SK-N-SH (cell line): ENCODE data around the gene FBH1.

Experiments used
- EP300 ChIP-seq, 2 experiments: IDR thresholded peaks; 2 replicates each; pipeline versions ENCODE4 v1.4.0 to v1.6.1; 2012; ENCODE audit warnings: borderline replicate concordance in 1 of 2, low read depth in 1 of 2, low read length in 1 of 2
- FOSL2 ChIP-seq: IDR thresholded peaks from 2 replicates; pipeline ENCODE4 v1.4.0; 2012; ENCODE audit warnings: low read depth, mild to moderate bottlenecking, moderate library complexity, borderline replicate concordance
- FOXM1 ChIP-seq: IDR thresholded peaks from 2 replicates; pipeline ENCODE4 v1.4.0; 2012; ENCODE audit warnings: low read depth, mild to moderate bottlenecking
- GATA2 ChIP-seq: sonication (generic); formaldehyde crosslinking; IDR thresholded peaks from 2 replicates; pipeline ENCODE4 v1.5.0; 2020; ENCODE audit warnings: mild to moderate bottlenecking, missing genetic modification reagents
- POLR2AphosphoS5 ChIP-seq: IDR thresholded peaks from 2 replicates; pipeline ENCODE4 v1.6.1; 2012; ENCODE audit warnings: low read depth, low read length
- RCOR1 ChIP-seq: fragments of 150-350 bp; IDR thresholded peaks from 2 replicates; pipeline ENCODE4 v1.6.1; 2017; ENCODE audit warnings: antibody characterized with exemption, low read length
- SIN3A ChIP-seq: IDR thresholded peaks from 2 replicates; pipeline ENCODE4 v1.6.1; 2012; ENCODE audit warnings: low read depth, mild to moderate bottlenecking, low read length, moderate library complexity, borderline replicate concordance
- TAF1 ChIP-seq: IDR thresholded peaks from 2 replicates; pipeline ENCODE4 v1.6.1; 2012; ENCODE audit warnings: low read depth, mild to moderate bottlenecking, low read length, moderate library complexity, borderline replicate concordance
- TCF12 ChIP-seq: IDR thresholded peaks from 2 replicates; pipeline ENCODE4 v1.4.0; 2012
- TEAD4 ChIP-seq: IDR thresholded peaks from 2 replicates; pipeline ENCODE4 v1.4.0; 2012; ENCODE audit warnings: mild to moderate bottlenecking, borderline replicate concordance; ENCODE audit not compliant: insufficient read depth
- YY1 ChIP-seq: IDR thresholded peaks from 2 replicates; pipeline ENCODE4 v1.4.0; 2012; ENCODE audit warnings: low read depth, mild to moderate bottlenecking
- TF ChIP-seq, protein P1 (sequence below): fragments of 200-600 bp; sonication (generic); IDR thresholded peaks from 2 replicates; pipeline ENCODE4 v1.6.1; 2017; ENCODE audit warnings: antibody characterized with exemption, mild to moderate bottlenecking, moderate library complexity
- TF ChIP-seq, protein P2 (sequence below): IDR thresholded peaks from 2 replicates; pipeline ENCODE4 v1.6.1; 2012; ENCODE audit warnings: mild to moderate bottlenecking, low read depth, low read length, moderate library complexity

DNA sequence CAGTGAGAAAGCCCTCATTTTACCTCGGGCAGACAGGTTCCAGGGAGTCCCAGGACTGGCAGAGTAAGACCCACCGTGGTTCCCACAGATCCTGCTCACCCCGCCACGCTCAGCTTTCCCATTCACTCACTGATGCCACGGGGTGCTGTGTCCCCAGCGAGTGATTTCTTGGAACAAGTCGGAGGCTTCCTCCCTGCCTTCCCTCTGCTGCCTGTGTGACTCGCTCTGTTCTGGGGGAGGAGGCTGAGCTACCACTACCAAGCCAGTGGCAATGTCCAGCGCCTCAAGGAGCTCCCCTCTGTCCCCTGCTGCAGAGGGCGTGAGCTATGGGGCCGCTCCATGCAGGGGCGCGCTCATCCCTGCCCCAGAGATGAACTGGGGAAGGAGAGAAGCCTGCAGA is 74.7 kb downstream of the FBH1 start:
- TF ChIP-seq EP300 (IDR thresholded peaks at IDR 0.05; ENCODE audit: borderline replicate concordance in 1 of 2, low read depth in 1 of 2, low read length in 1 of 2): no peak
- TF ChIP-seq, protein P1, sequence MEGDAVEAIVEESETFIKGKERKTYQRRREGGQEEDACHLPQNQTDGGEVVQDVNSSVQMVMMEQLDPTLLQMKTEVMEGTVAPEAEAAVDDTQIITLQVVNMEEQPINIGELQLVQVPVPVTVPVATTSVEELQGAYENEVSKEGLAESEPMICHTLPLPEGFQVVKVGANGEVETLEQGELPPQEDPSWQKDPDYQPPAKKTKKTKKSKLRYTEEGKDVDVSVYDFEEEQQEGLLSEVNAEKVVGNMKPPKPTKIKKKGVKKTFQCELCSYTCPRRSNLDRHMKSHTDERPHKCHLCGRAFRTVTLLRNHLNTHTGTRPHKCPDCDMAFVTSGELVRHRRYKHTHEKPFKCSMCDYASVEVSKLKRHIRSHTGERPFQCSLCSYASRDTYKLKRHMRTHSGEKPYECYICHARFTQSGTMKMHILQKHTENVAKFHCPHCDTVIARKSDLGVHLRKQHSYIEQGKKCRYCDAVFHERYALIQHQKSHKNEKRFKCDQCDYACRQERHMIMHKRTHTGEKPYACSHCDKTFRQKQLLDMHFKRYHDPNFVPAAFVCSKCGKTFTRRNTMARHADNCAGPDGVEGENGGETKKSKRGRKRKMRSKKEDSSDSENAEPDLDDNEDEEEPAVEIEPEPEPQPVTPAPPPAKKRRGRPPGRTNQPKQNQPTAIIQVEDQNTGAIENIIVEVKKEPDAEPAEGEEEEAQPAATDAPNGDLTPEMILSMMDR: no peak
- no peak for TF ChIP-seq FOSL2
- no peak for TF ChIP-seq TCF12
- no peak for TF ChIP-seq SIN3A
- TF ChIP-seq, protein P2, sequence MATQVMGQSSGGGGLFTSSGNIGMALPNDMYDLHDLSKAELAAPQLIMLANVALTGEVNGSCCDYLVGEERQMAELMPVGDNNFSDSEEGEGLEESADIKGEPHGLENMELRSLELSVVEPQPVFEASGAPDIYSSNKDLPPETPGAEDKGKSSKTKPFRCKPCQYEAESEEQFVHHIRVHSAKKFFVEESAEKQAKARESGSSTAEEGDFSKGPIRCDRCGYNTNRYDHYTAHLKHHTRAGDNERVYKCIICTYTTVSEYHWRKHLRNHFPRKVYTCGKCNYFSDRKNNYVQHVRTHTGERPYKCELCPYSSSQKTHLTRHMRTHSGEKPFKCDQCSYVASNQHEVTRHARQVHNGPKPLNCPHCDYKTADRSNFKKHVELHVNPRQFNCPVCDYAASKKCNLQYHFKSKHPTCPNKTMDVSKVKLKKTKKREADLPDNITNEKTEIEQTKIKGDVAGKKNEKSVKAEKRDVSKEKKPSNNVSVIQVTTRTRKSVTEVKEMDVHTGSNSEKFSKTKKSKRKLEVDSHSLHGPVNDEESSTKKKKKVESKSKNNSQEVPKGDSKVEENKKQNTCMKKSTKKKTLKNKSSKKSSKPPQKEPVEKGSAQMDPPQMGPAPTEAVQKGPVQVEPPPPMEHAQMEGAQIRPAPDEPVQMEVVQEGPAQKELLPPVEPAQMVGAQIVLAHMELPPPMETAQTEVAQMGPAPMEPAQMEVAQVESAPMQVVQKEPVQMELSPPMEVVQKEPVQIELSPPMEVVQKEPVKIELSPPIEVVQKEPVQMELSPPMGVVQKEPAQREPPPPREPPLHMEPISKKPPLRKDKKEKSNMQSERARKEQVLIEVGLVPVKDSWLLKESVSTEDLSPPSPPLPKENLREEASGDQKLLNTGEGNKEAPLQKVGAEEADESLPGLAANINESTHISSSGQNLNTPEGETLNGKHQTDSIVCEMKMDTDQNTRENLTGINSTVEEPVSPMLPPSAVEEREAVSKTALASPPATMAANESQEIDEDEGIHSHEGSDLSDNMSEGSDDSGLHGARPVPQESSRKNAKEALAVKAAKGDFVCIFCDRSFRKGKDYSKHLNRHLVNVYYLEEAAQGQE: no peak
- no peak for TF ChIP-seq RCOR1
- TF ChIP-seq GATA2 (CRISPR knock-in tag): no peak
- no peak for TF ChIP-seq TEAD4
- no peak for TF ChIP-seq TAF1
- TF ChIP-seq YY1: no peak
- no peak for TF ChIP-seq FOXM1
- no peak for TF ChIP-seq POLR2AphosphoS5
